DOHH2 (cell line): ENCODE data around the gene DCAF4.

Source experiments
- CTCF ChIP-seq: fragments of 200-600 bp; sonication (generic); IDR thresholded peaks from one replicate; pipeline ENCODE4 v1.5.1; 2014; ENCODE audit warnings: antibody characterized with exemption, mild to moderate bottlenecking, low read depth, low read length; ENCODE audit not compliant: poor library complexity, severe bottlenecking
- EZH2phosphoT487 ChIP-seq: fragments of 200-600 bp; sonication (generic); IDR thresholded peaks from 2 replicates; pipeline ENCODE4 v1.6.1; 2017; ENCODE audit warnings: borderline replicate concordance, mild to moderate bottlenecking, antibody characterized with exemption, low read length, moderate library complexity, mixed read lengths

GRCh38 chr14:72958548-72958947, 32.3 kb downstream of the DCAF4 start:
- no peak for TF ChIP-seq CTCF
- TF ChIP-seq EZH2phosphoT487 = no peak
